Measurements from ENCODE around the gene SHOX. TPM values are rescaled to one million over a fixed set of nuclear protein-coding genes. Genes with fewer than 3 reads are reported as not detected.

SHOX gene
- total RNA-seq, 1 experiment from 2014 or later = not detected

GRCh38 chrX:681989-682388 lies 51.4 kb downstream of the SHOX start:
- no peaks in the 10 kb centered on the region for H3K9me3 ChIP-seq
- no peaks in the 10 kb centered on the region for H3K36me3 ChIP-seq (ENCODE audit: control insufficient read depth, insufficient read depth, low read length)
- H3K27me3 ChIP-seq (replicated peaks; ENCODE audit: control insufficient read depth, insufficient read depth, low read length) = no peaks in the 10 kb centered on the region
- no peak overlapping the region for H3K4me3 ChIP-seq (ENCODE audit: low read depth, low read length)
- intact Hi-C loops (cut with micrococcal nuclease; ENCODE audit: unreplicated experiment) = no loop called here
- H3K4me1 ChIP-seq = no peaks in the 10 kb centered on the region
- Mint-ChIP-seq H3K4me1 (ENCODE audit: low read depth, unreplicated experiment) (no peaks in the 10 kb centered on the region), H3K27ac (ENCODE audit: unreplicated experiment) (no peak overlapping the region), H3K27me3 (ENCODE audit: insufficient read depth, unreplicated experiment) (peaks cover 7% of the 10 kb centered on the region), H3K36me3 (ENCODE audit: insufficient read depth, unreplicated experiment) (no peaks in the 10 kb centered on the region), H3K4me3 (ENCODE audit: unreplicated experiment) (no peak overlapping the region), H3K9me3 (ENCODE audit: unreplicated experiment) (peaks cover 50% of the 10 kb centered on the region)
- BruUV-seq (replicated peaks) = no TSS peak
- DNase-seq = no peak
- ChIA-PET POLR2A (no interaction called here), CTCF (no interaction called here)
- TF ChIP-seq CTCF (IDR thresholded peaks at IDR 0.05; ENCODE audit: insufficient read depth in 1 of 2, low read depth in 1 of 2, low read length in 1 of 2, severe bottlenecking in 1 of 2, unreplicated experiment in 1 of 2) = no peak

DNA sequence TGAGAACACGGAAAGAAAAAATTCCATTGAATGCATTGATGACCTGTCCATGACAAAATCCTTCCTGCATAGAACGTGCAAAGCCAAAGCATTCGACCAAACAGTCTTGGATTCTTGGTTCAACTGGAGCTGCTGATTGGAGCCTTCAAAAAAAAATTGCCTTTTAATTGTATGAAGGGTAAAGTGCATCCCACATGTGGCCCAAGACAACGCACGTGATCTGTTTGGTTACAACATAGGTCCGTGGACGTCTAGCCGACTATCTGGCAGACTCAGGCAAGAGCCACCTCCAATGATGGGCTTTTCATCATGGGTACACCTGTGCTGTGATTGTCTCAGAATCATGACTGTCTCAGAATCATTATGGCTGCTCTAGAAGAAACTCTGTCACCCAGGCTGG lies 52.3 kb downstream of the SHOX start:
- Histone ChIP-seq H3K4me3 (ENCODE audit: low read depth, low read length) (no peak overlapping the region), H3K36me3 (ENCODE audit: control insufficient read depth, insufficient read depth, low read length) (no peaks in the 10 kb centered on the region), H3K9me3 (no peaks in the 10 kb centered on the region), H3K27me3 (replicated peaks; ENCODE audit: control insufficient read depth, insufficient read depth, low read length) (no peaks in the 10 kb centered on the region), H3K4me1 (no peaks in the 10 kb centered on the region)
- no TSS peak for BruUV-seq (replicated peaks)
- DNase-seq = no peak
- TF ChIP-seq CTCF (IDR thresholded peaks at IDR 0.05; ENCODE audit: insufficient read depth in 1 of 2, low read depth in 1 of 2, low read length in 1 of 2, severe bottlenecking in 1 of 2, unreplicated experiment in 1 of 2) = no peak
- peaks cover 50% of the 10 kb centered on the region for H3K9me3 Mint-ChIP-seq (ENCODE audit: unreplicated experiment)
- peaks cover 7% of the 10 kb centered on the region for H3K27me3 Mint-ChIP-seq (ENCODE audit: insufficient read depth, unreplicated experiment)
- no peaks in the 10 kb centered on the region for H3K36me3 Mint-ChIP-seq (ENCODE audit: insufficient read depth, unreplicated experiment)
- H3K27ac Mint-ChIP-seq (ENCODE audit: unreplicated experiment) = no peak overlapping the region
- H3K4me1 Mint-ChIP-seq (ENCODE audit: low read depth, unreplicated experiment) = no peaks in the 10 kb centered on the region
- intact Hi-C loops (cut with micrococcal nuclease; ENCODE audit: unreplicated experiment) = no loop called here
- ChIA-PET POLR2A (no interaction called here), CTCF (no interaction called here)
- no peak overlapping the region for H3K4me3 Mint-ChIP-seq (ENCODE audit: unreplicated experiment)

DNA sequence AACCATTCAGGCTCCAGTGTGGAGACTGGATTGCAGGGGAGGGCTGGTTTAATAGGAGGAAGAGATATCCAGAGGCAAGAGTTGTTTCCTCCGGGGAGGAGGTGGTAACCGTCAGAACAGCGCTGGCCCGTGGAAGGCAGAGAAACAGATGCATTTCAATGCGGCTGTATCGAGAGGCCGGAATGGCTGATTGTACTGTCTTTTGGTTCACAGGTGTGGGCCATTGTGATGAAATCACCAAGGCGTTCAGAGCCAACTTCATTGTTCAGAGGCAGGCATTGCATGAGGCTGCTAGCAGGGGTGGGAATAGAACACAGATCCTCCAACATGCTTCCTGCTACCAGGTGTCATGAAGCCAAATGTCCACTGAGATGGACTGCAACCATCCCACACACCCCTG lies 53.0 kb downstream of the SHOX start:
- no peak for TF ChIP-seq CTCF (IDR thresholded peaks at IDR 0.05; ENCODE audit: insufficient read depth in 1 of 2, low read depth in 1 of 2, low read length in 1 of 2, severe bottlenecking in 1 of 2, unreplicated experiment in 1 of 2)
- H3K4me3 Mint-ChIP-seq (ENCODE audit: unreplicated experiment) = no peak overlapping the region
- H3K4me1 Mint-ChIP-seq (ENCODE audit: low read depth, unreplicated experiment) = no peaks in the 10 kb centered on the region
- H3K36me3 Mint-ChIP-seq (ENCODE audit: insufficient read depth, unreplicated experiment) = no peaks in the 10 kb centered on the region
- Histone ChIP-seq H3K27me3 (replicated peaks; ENCODE audit: control insufficient read depth, insufficient read depth, low read length) (no peaks in the 10 kb centered on the region), H3K36me3 (ENCODE audit: control insufficient read depth, insufficient read depth, low read length) (no peaks in the 10 kb centered on the region), H3K4me3 (ENCODE audit: low read depth, low read length) (no peak overlapping the region), H3K4me1 (no peaks in the 10 kb centered on the region), H3K9me3 (no peaks in the 10 kb centered on the region)
- CTCF ChIA-PET = no interaction called here
- no peak for DNase-seq
- POLR2A ChIA-PET = no interaction called here
- no TSS peak for BruUV-seq (replicated peaks)
- intact Hi-C loops (cut with micrococcal nuclease; ENCODE audit: unreplicated experiment) = no loop called here
- H3K27me3 Mint-ChIP-seq (ENCODE audit: insufficient read depth, unreplicated experiment) = peaks cover 7% of the 10 kb centered on the region
- H3K27ac Mint-ChIP-seq (ENCODE audit: unreplicated experiment) = no peak overlapping the region
- peaks cover 50% of the 10 kb centered on the region for H3K9me3 Mint-ChIP-seq (ENCODE audit: unreplicated experiment)

Data from Caco-2 (cell line).